Panc1 (cell line): ENCODE measurements around the gene CD300LF. TPM values are rescaled to one million over a fixed set of nuclear protein-coding genes. Genes with fewer than 3 reads are reported as not detected.

Source experiments
- ATAC-seq: fragments of 200-7000 bp; cut with Tn5 transposase; 2 replicates; pipeline ENCODE4 v1.9.1; 2020; ENCODE audit warnings: mild to moderate bottlenecking, moderate library complexity
- BruUV-seq: library from RNA; stranded (reverse); fragments of 400-500 nt; replicated peaks from 2 replicates; lab custom pipeline; 2021; lab: Mats Ljungman, UMichigan
- CTCF ChIA-PET: fragments of 300-600 bp; sonication (Branson Sonifier 250); formaldehyde crosslinking; loops from one replicate; lab custom pipeline; 2022; ENCODE audit warnings: antibody characterized with exemption; lab: Charles Lee
- POLR2A ChIA-PET: fragments of 300-600 bp; sonication (Branson Sonifier 250); formaldehyde crosslinking; loops from one replicate; lab custom pipeline; 2022; ENCODE audit warnings: antibody characterized with exemption; lab: Charles Lee
- DNase-seq: peaks from one replicate; pipeline ENCODE4 v3.0.0-alpha.2; 2010; ENCODE audit warnings: low read depth, low spot score
- H3K27ac ChIP-seq: 2 replicates; pipeline ENCODE4 v1.5.1; 2011; ENCODE audit warnings: mild to moderate bottlenecking, low read length, inconsistent platforms
- H3K27me3 ChIP-seq: fragments of 200-500 bp; sonication (Bioruptor generic); 2 replicates; pipeline ENCODE4 v1.6.0; 2014; ENCODE audit warnings: low read length, inconsistent platforms; ENCODE audit not compliant: control insufficient read depth, insufficient read depth
- H3K36me3 ChIP-seq: fragments of 200-500 bp; sonication (Bioruptor generic); 2 replicates; pipeline ENCODE4 v1.5.1; 2014; ENCODE audit warnings: inconsistent platforms, mild to moderate bottlenecking, low read length, moderate library complexity; ENCODE audit not compliant: control insufficient read depth, insufficient read depth
- H3K4me1 ChIP-seq: 2 replicates; pipeline ENCODE4 v1.5.1; 2011; ENCODE audit warnings: inconsistent platforms, mild to moderate bottlenecking, low read length, moderate library complexity; ENCODE audit not compliant: control insufficient read depth, insufficient read depth
- H3K4me3 ChIP-seq, 2 experiments: 2 replicates each; pipeline ENCODE4 v1.5.1; 2011 to 2012; ENCODE audit warnings: low read depth in 2 of 2, low read length in 2 of 2, mild to moderate bottlenecking in 2 of 2, inconsistent platforms in 1 of 2, moderate library complexity in 1 of 2
- H3K9me3 ChIP-seq: fragments of 200-500 bp; sonication (Bioruptor generic); 2 replicates; pipeline ENCODE4 v1.5.1; 2014; ENCODE audit warnings: low read depth, mild to moderate bottlenecking, inconsistent platforms, low read length, moderate library complexity; ENCODE audit not compliant: control insufficient read depth, insufficient read depth
- CTCF ChIP-seq: fragments of 450-650 bp; IDR thresholded peaks from 2 replicates; pipeline ENCODE4 v1.5.1; 2017; ENCODE audit warnings: mild to moderate bottlenecking
- POLR2AphosphoS5 ChIP-seq: IDR thresholded peaks from 2 replicates; pipeline ENCODE4 v1.6.1; 2012; ENCODE audit warnings: mild to moderate bottlenecking, low read depth, low read length, moderate library complexity
- REST ChIP-seq, 2 experiments: IDR thresholded peaks; 2 replicates each; pipeline ENCODE4 v1.6.1; 2011 to 2012; ENCODE audit warnings: low read depth in 2 of 2, control low read depth in 1 of 2, low read length in 1 of 2, mild to moderate bottlenecking in 1 of 2, moderate library complexity in 1 of 2; ENCODE audit not compliant: insufficient read depth in 1 of 2
- SIN3A ChIP-seq: IDR thresholded peaks from 2 replicates; pipeline ENCODE4 v1.6.1; 2012; ENCODE audit warnings: low read depth, mild to moderate bottlenecking, low read length, moderate library complexity, borderline replicate concordance; ENCODE audit not compliant: insufficient read depth
- TCF7L2 ChIP-seq: IDR thresholded peaks from 2 replicates; pipeline ENCODE4 v1.6.1; 2011; ENCODE audit warnings: mild to moderate bottlenecking, low read depth, low read length, inconsistent platforms
- in situ Hi-C: cut with HindIII; loops from 2 replicates; pipeline ENCODE4 v1.10.0; 2016; ENCODE audit warnings: low sequenced_read_pairs, low pct_unique_long_range_greater_than_20kb
- intact Hi-C: fragments of 100-400 bp; cut with micrococcal nuclease; formaldehyde crosslinking; loops from one replicate; pipeline ENCODE4 v1.10.0; 2022; ENCODE audit not compliant: unreplicated experiment
- total RNA-seq: library from RNA; stranded (reverse); gene quantifications from one replicate; pipeline ENCODE4 v1.2.1, GENCODE V29; 2021; ENCODE audit not compliant: unreplicated experiment

Gene CD300LF
- total RNA-seq, 1 experiment from 2014 or later, result not detected

- no TSS peak for BruUV-seq
- H3K36me3 ChIP-seq, result no peaks in the 10 kb centered on the region
- TF ChIP-seq SIN3A (no peak), TCF7L2 (no peak), CTCF (no peak), POLR2AphosphoS5 (no peak), REST (IDR thresholded peaks at IDR 0.05; ENCODE audit: insufficient read depth in 1 of 2, low read depth in 2 of 2, low read length in 1 of 2) (no peak)
- POLR2A ChIA-PET, result interaction anchor here (0.5 kb wide), 1 partner anchor 1864 kb away, joined by 3 read pairs; no protein-coding TSS in a partner anchor
- no peaks in the 10 kb centered on the region for H3K9me3 ChIP-seq
- in situ Hi-C loops (no loop called here), intact Hi-C loops (no loop called here)
- ATAC-seq (no peak), DNase-seq (no peak)
- CTCF ChIA-PET, result interaction anchor here (0.7 to 1.1 kb wide), 2 partner anchors 41 to 43 kb away, joined by 3 read pairs; no protein-coding TSS in a partner anchor
- H3K4me3 ChIP-seq, result no peak overlapping the region
- H3K4me1 ChIP-seq, result no peaks in the 10 kb centered on the region
- no peak overlapping the region for H3K27ac ChIP-seq
- H3K27me3 ChIP-seq, result peaks cover 10% of the 10 kb centered on the region
Observed at GRCh38 chr17:74695629-74696028, 17.1 kb downstream of the CD300LF start.

- ATAC-seq (no peak), DNase-seq (no peak)
- TF ChIP-seq CTCF (no peak), REST (IDR thresholded peaks at IDR 0.05; ENCODE audit: insufficient read depth in 1 of 2, low read depth in 2 of 2, low read length in 1 of 2) (no peak), POLR2AphosphoS5 (no peak), TCF7L2 (no peak), SIN3A (no peak)
- Histone ChIP-seq H3K36me3 (no peaks in the 10 kb centered on the region), H3K4me3 (no peak overlapping the region), H3K4me1 (no peaks in the 10 kb centered on the region), H3K9me3 (no peaks in the 10 kb centered on the region), H3K27me3 (peaks cover 10% of the 10 kb centered on the region), H3K27ac (no peak overlapping the region)
- CTCF ChIA-PET, result no interaction called here
- BruUV-seq, result no TSS peak
- in situ Hi-C loops (no loop called here), intact Hi-C loops (no loop called here)
- POLR2A ChIA-PET, result no interaction called here
Observed at GRCh38 chr17:74694081-74694480, 18.6 kb downstream of the CD300LF start.
